ENCODE results near the gene DOCK1.

The DOCK1 gene

GRCh38 chr10:127414024-127414423 is 508.8 kb downstream of the DOCK1 start:
- no peak for ATAC-seq (ENCODE audit: insufficient read depth, low read depth)
- no peaks in the 10 kb centered on the region for H3K9me3 ChIP-seq (ENCODE audit: insufficient read depth, low read length, severe bottlenecking)
- DNase-seq, result no peak
- H3K36me3 ChIP-seq (ENCODE audit: insufficient read depth, low read length), result no peaks in the 10 kb centered on the region
- H3K4me2 ChIP-seq (ENCODE audit: insufficient read depth, low read length), result no peak overlapping the region
- no peak overlapping the region for H2AFZ ChIP-seq (ENCODE audit: low read depth, low read length)
- no peak overlapping the region for H3K9ac ChIP-seq (ENCODE audit: low read depth, low read length)
- H3K27me3 ChIP-seq (ENCODE audit: insufficient read depth, low read length, poor library complexity), result no peaks in the 10 kb centered on the region
- H3K27ac ChIP-seq (ENCODE audit: low read length), result no peak overlapping the region
- H3K4me3 ChIP-seq (ENCODE audit: low read depth in 1 of 2, low read length in 2 of 2), result no peak overlapping the region
- H4K20me1 ChIP-seq (ENCODE audit: insufficient read depth, low read length), result no peaks in the 10 kb centered on the region
- TF ChIP-seq EZH2 (IDR thresholded peaks at IDR 0.05; ENCODE audit: borderline replicate concordance, low read depth, low read length, severe bottlenecking) (no peak), CTCF (IDR thresholded peaks at IDR 0.05; ENCODE audit: borderline replicate concordance, extremely low read depth, low read length, poor library complexity, severe bottlenecking) (no peak)
- H3K79me2 ChIP-seq (ENCODE audit: insufficient read depth, low read length), result no peaks in the 10 kb centered on the region
- no peaks in the 10 kb centered on the region for H3K4me1 ChIP-seq (ENCODE audit: insufficient read depth, low read length)

GRCh38 chr10:127415116-127415515 is 509.9 kb downstream of the DOCK1 start:
- Histone ChIP-seq H3K4me3 (ENCODE audit: low read depth in 1 of 2, low read length in 2 of 2) (no peak overlapping the region), H3K9ac (ENCODE audit: low read depth, low read length) (no peak overlapping the region), H3K27ac (ENCODE audit: low read length) (no peak overlapping the region), H3K4me2 (ENCODE audit: insufficient read depth, low read length) (no peak overlapping the region), H3K4me1 (ENCODE audit: insufficient read depth, low read length) (no peaks in the 10 kb centered on the region), H3K9me3 (ENCODE audit: insufficient read depth, low read length, severe bottlenecking) (no peaks in the 10 kb centered on the region), H3K27me3 (ENCODE audit: insufficient read depth, low read length, poor library complexity) (no peaks in the 10 kb centered on the region), H3K79me2 (ENCODE audit: insufficient read depth, low read length) (no peaks in the 10 kb centered on the region), H4K20me1 (ENCODE audit: insufficient read depth, low read length) (no peaks in the 10 kb centered on the region), H3K36me3 (ENCODE audit: insufficient read depth, low read length) (no peaks in the 10 kb centered on the region), H2AFZ (ENCODE audit: low read depth, low read length) (no peak overlapping the region)
- no peak for ATAC-seq (ENCODE audit: insufficient read depth, low read depth)
- no peak for TF ChIP-seq CTCF (IDR thresholded peaks at IDR 0.05; ENCODE audit: borderline replicate concordance, extremely low read depth, low read length, poor library complexity, severe bottlenecking)
- TF ChIP-seq EZH2 (IDR thresholded peaks at IDR 0.05; ENCODE audit: borderline replicate concordance, low read depth, low read length, severe bottlenecking), result no peak
- DNase-seq, result no peak

GRCh38 chr10:127415901-127416581 is 510.8 kb downstream of the DOCK1 start:
- TF ChIP-seq EZH2 (IDR thresholded peaks at IDR 0.05; ENCODE audit: borderline replicate concordance, low read depth, low read length, severe bottlenecking) (no peak), CTCF (IDR thresholded peaks at IDR 0.05; ENCODE audit: borderline replicate concordance, extremely low read depth, low read length, poor library complexity, severe bottlenecking) (no peak)
- H3K4me2 ChIP-seq (ENCODE audit: insufficient read depth, low read length), result no peak overlapping the region
- no peaks in the 10 kb centered on the region for H3K27me3 ChIP-seq (ENCODE audit: insufficient read depth, low read length, poor library complexity)
- no peaks in the 10 kb centered on the region for H3K36me3 ChIP-seq (ENCODE audit: insufficient read depth, low read length)
- no peaks in the 10 kb centered on the region for H3K4me1 ChIP-seq (ENCODE audit: insufficient read depth, low read length)
- no peaks in the 10 kb centered on the region for H3K79me2 ChIP-seq (ENCODE audit: insufficient read depth, low read length)
- no peak overlapping the region for H2AFZ ChIP-seq (ENCODE audit: low read depth, low read length)
- no peak overlapping the region for H3K27ac ChIP-seq (ENCODE audit: low read length)
- no peak overlapping the region for H3K4me3 ChIP-seq (ENCODE audit: low read depth in 1 of 2, low read length in 2 of 2)
- ATAC-seq (ENCODE audit: insufficient read depth, low read depth) (no peak), DNase-seq (no peak)
- no peak overlapping the region for H3K9ac ChIP-seq (ENCODE audit: low read depth, low read length)
- no peaks in the 10 kb centered on the region for H4K20me1 ChIP-seq (ENCODE audit: insufficient read depth, low read length)
- no peaks in the 10 kb centered on the region for H3K9me3 ChIP-seq (ENCODE audit: insufficient read depth, low read length, severe bottlenecking)

Data from DND-41 (cell line).